Suprapubic skin (tissue), 4 donors: ENCODE results near the gene STXBP5. TPM values are rescaled to one million over a fixed set of nuclear protein-coding genes. Genes with fewer than 3 reads are reported as not detected.

Source experiments
- DNase-seq, 2 donors: peaks; one replicate each; pipeline ENCODE4 v3.0.0-alpha.2; 2019; ENCODE audit warnings: low spot score in 2 of 2
- H3K27ac ChIP-seq: fragments of 200-600 bp; sonication (generic); one replicate; pipeline ENCODE4 v1.5.1; 2019
- H3K27me3 ChIP-seq: fragments of 200-600 bp; sonication (generic); one replicate; pipeline ENCODE4 v1.5.1; 2019
- H3K36me3 ChIP-seq: fragments of 200-600 bp; sonication (generic); one replicate; pipeline ENCODE4 v1.5.1; 2019
- H3K4me1 ChIP-seq: fragments of 200-600 bp; sonication (generic); one replicate; pipeline ENCODE4 v1.5.1; 2019
- H3K4me3 ChIP-seq: fragments of 200-600 bp; sonication (generic); one replicate; pipeline ENCODE4 v1.5.1; 2019; ENCODE audit warnings: mild to moderate bottlenecking
- H3K9me3 ChIP-seq: fragments of 200-600 bp; sonication (generic); one replicate; pipeline ENCODE4 v1.5.1; 2019
- EP300 ChIP-seq: sonication (generic); formaldehyde crosslinking; IDR thresholded peaks from one replicate; pipeline ENCODE4 v1.6.1; 2017; ENCODE audit warnings: antibody characterized with exemption
- POLR2A ChIP-seq, 2 donors: fragments of 450-650 bp; IDR thresholded peaks; one replicate each; pipeline ENCODE4 v1.6.1; 2017; ENCODE audit warnings: antibody characterized with exemption in 2 of 2, mild to moderate bottlenecking in 2 of 2, moderate library complexity in 2 of 2
- POLR2AphosphoS5 ChIP-seq, 3 donors: sonication (generic); formaldehyde crosslinking; IDR thresholded peaks; one replicate each; pipeline ENCODE4 v1.6.1; 2017; ENCODE audit warnings: antibody characterized with exemption in 3 of 3
- WGBS: methylation state at CpG from one replicate; pipeline ENCODE4 v1.1.5; 2018; 5-methylcytosine and 5-hydroxymethylcytosine counted together
- total RNA-seq, 4 donors: library from RNA; depleted of rRNA; stranded (reverse); fragments of >200 nt; gene quantifications; one replicate each; pipeline ENCODE4 v1.1.0, GENCODE V29; 2016
- TF ChIP-seq, protein P1 (sequence below), 2 donors: fragments of 200-600 bp in 1 of 2; fragments of 450-650 bp in 1 of 2; sonication (generic) in 1 of 2; IDR thresholded peaks; one replicate each; pipeline ENCODE4 v1.5.1; 2016 to 2019; ENCODE audit warnings: antibody characterized with exemption in 2 of 2, mild to moderate bottlenecking in 1 of 2, moderate library complexity in 1 of 2

STXBP5 gene
- total RNA-seq = 10 to 100 TPM; 55.0 to 65.5 (median 60.3) TPM

DNA sequence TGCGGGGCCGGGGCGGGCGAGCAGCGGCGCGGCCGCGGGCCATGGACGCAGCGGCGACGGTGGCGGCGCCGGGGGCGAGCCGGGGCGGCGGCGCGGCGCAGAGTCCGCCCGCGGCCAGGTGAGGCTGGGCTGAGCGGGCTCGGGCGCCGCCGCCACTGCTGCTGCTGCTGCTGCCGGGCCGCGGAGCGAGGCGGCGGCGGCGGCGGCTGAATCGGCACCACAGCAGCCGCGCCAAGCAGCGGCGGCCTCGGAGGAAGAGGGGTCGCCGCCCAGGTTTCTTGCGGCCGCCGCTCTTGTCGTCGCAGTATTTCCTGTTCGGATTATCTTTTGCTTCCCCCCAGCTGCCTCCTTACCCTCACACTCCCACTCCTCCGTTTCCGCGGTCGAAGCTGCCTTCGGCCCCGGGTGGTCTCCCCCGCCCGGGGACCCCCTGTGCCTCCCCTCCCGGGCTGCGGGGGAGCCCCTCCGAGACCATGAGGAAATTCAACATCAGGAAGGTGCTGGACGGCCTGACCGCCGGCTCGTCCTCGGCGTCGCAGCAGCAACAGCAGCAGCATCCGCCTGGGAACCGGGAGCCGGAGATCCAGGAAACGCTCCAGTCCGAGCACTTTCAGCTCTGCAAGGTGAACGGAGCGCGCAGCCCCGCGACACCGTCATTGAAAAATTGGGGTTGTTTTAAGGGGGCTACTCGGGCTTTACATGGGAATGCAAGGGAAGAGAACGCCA lies at the start of gene STXBP5:
Gene STXBP5, plus strand, starts transcription at position 358 of the 726 bp plus-strand sequence. Its CDS starts 116 bp downstream, at position 474.
- WGBS = 0% methylated on average over 20 of the region's 85 CpGs
- Histone ChIP-seq H3K9me3 (no peaks in the 10 kb centered on the region), H3K27ac (peak within 1 kb of the TSS; percentile 98), H3K36me3 (no peaks in the 10 kb centered on the region), H3K4me3 (peak within 1 kb of the TSS; percentile 92), H3K4me1 (peaks cover 32% of the 10 kb centered on the region), H3K27me3 (no peaks in the 10 kb centered on the region)
- peak; percentile 77 to 81 for DNase-seq
- TF ChIP-seq EP300 = no peak
- TF ChIP-seq POLR2AphosphoS5 (IDR thresholded peaks at IDR 0.05) = peak in 1 of 3 donors; percentile 61
- TF ChIP-seq, protein P1, sequence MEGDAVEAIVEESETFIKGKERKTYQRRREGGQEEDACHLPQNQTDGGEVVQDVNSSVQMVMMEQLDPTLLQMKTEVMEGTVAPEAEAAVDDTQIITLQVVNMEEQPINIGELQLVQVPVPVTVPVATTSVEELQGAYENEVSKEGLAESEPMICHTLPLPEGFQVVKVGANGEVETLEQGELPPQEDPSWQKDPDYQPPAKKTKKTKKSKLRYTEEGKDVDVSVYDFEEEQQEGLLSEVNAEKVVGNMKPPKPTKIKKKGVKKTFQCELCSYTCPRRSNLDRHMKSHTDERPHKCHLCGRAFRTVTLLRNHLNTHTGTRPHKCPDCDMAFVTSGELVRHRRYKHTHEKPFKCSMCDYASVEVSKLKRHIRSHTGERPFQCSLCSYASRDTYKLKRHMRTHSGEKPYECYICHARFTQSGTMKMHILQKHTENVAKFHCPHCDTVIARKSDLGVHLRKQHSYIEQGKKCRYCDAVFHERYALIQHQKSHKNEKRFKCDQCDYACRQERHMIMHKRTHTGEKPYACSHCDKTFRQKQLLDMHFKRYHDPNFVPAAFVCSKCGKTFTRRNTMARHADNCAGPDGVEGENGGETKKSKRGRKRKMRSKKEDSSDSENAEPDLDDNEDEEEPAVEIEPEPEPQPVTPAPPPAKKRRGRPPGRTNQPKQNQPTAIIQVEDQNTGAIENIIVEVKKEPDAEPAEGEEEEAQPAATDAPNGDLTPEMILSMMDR (IDR thresholded peaks at IDR 0.05) = no peak
- no peak for TF ChIP-seq POLR2A (IDR thresholded peaks at IDR 0.05)

DNA sequence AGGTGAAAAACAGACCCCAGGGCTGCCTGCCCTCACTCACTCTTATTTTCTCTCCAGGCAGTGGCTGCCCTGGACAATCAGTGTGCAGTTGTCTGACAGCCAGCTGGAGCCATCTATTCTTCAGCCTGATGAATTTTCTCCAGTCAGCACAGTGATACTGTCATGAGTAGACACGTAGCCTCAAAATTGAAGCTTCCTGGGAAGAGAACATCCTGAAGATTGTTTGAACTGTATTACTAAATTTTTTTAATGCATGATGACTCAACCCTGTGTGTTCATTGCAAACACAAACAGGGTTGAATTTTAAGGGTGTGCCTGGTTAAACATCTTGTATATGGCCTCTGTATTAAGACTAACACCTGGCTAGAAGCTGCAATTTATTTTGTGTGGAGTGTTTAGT lies 49.8 kb upstream of the STXBP5 start:
- TF ChIP-seq POLR2A (IDR thresholded peaks at IDR 0.05) (no peak), EP300 (no peak), POLR2AphosphoS5 (IDR thresholded peaks at IDR 0.05) (no peak)
- TF ChIP-seq, protein P1 (IDR thresholded peaks at IDR 0.05) = no peak
- Histone ChIP-seq H3K4me1 (no peaks in the 10 kb centered on the region), H3K27me3 (no peaks in the 10 kb centered on the region), H3K9me3 (no peaks in the 10 kb centered on the region), H3K36me3 (no peaks in the 10 kb centered on the region), H3K27ac (no peak overlapping the region), H3K4me3 (no peak overlapping the region)
- WGBS = 63% methylated on average over 1 of the region's 1 CpG
- no peak for DNase-seq

DNA sequence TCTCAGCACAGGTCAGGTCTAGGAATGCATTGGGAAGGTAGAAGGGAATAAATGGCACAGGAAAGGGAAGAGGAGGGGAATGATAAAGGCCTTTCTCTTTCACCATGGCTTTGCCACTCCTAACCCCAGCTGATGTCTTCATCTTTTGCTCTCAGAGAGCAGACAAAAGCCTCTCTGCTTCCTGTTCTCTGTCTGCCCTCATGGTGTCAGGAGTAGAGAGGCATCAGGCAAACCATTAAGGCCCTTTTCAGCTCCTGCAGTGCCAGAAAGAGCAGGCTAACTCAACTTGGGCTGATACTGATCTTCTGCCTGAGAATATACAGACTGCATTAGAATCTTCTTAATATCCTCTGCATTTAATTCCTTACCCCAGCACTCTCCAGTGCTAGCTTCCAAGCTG lies 48.0 kb upstream of the STXBP5 start:
- H3K27ac ChIP-seq = no peak overlapping the region
- TF ChIP-seq, protein P1 (IDR thresholded peaks at IDR 0.05) = no peak

DNA sequence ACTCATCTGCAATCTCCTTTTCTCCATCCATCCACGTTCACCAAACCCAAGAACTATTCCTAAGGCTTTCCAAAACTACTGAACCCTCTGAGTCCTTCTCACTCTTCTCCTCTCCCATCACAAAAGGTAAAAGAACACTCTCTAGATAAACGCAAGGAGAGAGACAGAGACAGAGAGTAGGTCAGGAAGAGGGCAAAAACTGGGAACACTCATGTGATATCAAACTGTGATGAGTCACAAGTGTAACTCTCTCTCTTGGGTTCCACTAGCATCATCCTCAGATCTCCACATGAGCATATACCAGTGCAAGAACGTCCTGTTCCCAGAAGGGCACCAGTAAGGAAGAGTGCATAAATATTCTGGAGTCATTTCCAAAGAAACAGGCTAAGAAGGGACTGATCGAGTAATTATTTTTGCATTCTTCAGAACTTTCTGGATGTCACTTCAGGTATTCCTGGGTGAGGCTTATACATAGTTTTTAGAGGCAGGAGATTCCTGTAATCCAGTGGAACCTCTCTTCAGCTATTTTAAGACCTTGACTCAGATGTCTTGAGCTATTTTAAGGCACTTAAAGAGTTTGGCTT lies 47.3 kb upstream of the STXBP5 start:
- H3K27ac ChIP-seq = no peak overlapping the region
- no peaks in the 10 kb centered on the region for H3K27me3 ChIP-seq
- TF ChIP-seq EP300 = no peak
- TF ChIP-seq, protein P1 (IDR thresholded peaks at IDR 0.05) = no peak
- DNase-seq = no peak
- no peak overlapping the region for H3K4me3 ChIP-seq
- 76% methylated on average over 4 of the region's 4 CpGs for WGBS
- H3K4me1 ChIP-seq = no peaks in the 10 kb centered on the region
- H3K36me3 ChIP-seq = no peaks in the 10 kb centered on the region
- no peaks in the 10 kb centered on the region for H3K9me3 ChIP-seq

More for the DNA sequence above, 48.0 kb upstream of the STXBP5 start:
- no peaks in the 10 kb centered on the region for H3K4me1 ChIP-seq
- no peak for DNase-seq
- no peak overlapping the region for H3K4me3 ChIP-seq
- no peaks in the 10 kb centered on the region for H3K9me3 ChIP-seq
- H3K27me3 ChIP-seq = no peaks in the 10 kb centered on the region
- no peaks in the 10 kb centered on the region for H3K36me3 ChIP-seq

DNA sequence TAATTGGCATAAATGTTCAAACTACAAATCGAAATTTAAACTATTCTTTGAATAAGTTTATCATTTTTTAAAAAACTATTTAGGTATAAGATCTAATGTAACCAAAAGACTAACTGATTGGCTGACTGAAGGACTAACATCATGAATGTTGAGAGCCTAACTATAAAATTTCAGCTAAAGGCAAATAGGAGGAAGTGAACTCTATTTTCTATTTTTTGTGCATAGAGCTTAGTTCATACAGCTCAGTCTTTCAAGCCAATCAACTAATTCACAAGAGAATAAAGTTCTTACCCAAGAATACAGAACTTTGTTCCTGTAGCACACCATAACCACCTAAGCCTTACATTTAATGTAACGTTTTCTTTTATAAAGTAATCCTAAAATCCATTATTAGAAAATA lies 46.3 kb upstream of the STXBP5 start:
- H3K4me3 ChIP-seq = no peak overlapping the region
- no peaks in the 10 kb centered on the region for H3K36me3 ChIP-seq
- no peaks in the 10 kb centered on the region for H3K9me3 ChIP-seq
- DNase-seq = no peak
- H3K4me1 ChIP-seq = no peaks in the 10 kb centered on the region
- no peak for TF ChIP-seq EP300
- no peak for TF ChIP-seq POLR2AphosphoS5 (IDR thresholded peaks at IDR 0.05)
- TF ChIP-seq POLR2A (IDR thresholded peaks at IDR 0.05) = no peak
- TF ChIP-seq, protein P1 (IDR thresholded peaks at IDR 0.05) = no peak
- no peaks in the 10 kb centered on the region for H3K27me3 ChIP-seq
- 67% methylated on average over 2 of the region's 2 CpGs for WGBS
- H3K27ac ChIP-seq = no peak overlapping the region
